ENCODE results near the gene MAMLD1.

The MAMLD1 gene

GRCh38 chrX:150352581-150352980, 10.5 kb upstream of the MAMLD1 start:
- DNase-seq = peak in 3 of 51 donors; percentile 1 to 4 (median 3)

- no peak for DNase-seq
These were observed 7.2 kb upstream of the MAMLD1 start for GRCh38 chrX:150355913-150356312.

GRCh38 chrX:150357790-150358189, 5.3 kb upstream of the MAMLD1 start:
- DNase-seq = no peak

- DNase-seq = no peak
These were observed 4.5 kb upstream of the MAMLD1 start for GRCh38 chrX:150358651-150359050.

- DNase-seq = no peak
These were observed 2.8 kb upstream of the MAMLD1 start for GRCh38 chrX:150360331-150360730.

GRCh38 chrX:150361070-150361776, 1.9 kb upstream of the MAMLD1 start:
- peak in 1 of 51 donors; percentile 9 for DNase-seq

- peak in 15 of 51 donors; percentile 0 to 45 (median 10) for DNase-seq
These were observed 1.3 kb upstream of the MAMLD1 start for GRCh38 chrX:150361777-150362351.

GRCh38 chrX:150363561-150364346, 637 bp downstream of the MAMLD1 start:
- peak in 34 of 51 donors; percentile 1 to 54 (median 26) for DNase-seq

GRCh38 chrX:150364347-150365050, 1.4 kb downstream of the MAMLD1 start:
- DNase-seq = peak in 22 of 51 donors; percentile 9 to 67 (median 26)

GRCh38 chrX:150365051-150365989, 2.2 kb downstream of the MAMLD1 start:
- peak in 48 of 51 donors; percentile 2 to 85 (median 62) for DNase-seq

GRCh38 chrX:150365990-150366911, 3.1 kb downstream of the MAMLD1 start:
- DNase-seq = peak in 26 of 51 donors; percentile 1 to 62 (median 11)

- DNase-seq = no peak
These were observed 3.9 kb downstream of the MAMLD1 start for GRCh38 chrX:150366951-150367545.

- no peak for DNase-seq
These were observed 7.6 kb downstream of the MAMLD1 start for GRCh38 chrX:150370589-150371312.

GRCh38 chrX:150371877-150372276, 8.8 kb downstream of the MAMLD1 start:
- DNase-seq = no peak

- DNase-seq = peak in 18 of 51 donors; percentile 1 to 48 (median 14)
These were observed 9.2 kb downstream of the MAMLD1 start for GRCh38 chrX:150372280-150372679.

- peak in 1 of 51 donors; percentile 41 for DNase-seq
These were observed 9.6 kb downstream of the MAMLD1 start for GRCh38 chrX:150372756-150373155.

GRCh38 chrX:150375243-150375770, 12.2 kb downstream of the MAMLD1 start:
- DNase-seq = peak in 5 of 51 donors; percentile 0 to 30 (median 8)

- DNase-seq = no peak
These were observed 13.9 kb downstream of the MAMLD1 start for GRCh38 chrX:150377005-150377404.
